BJ (cell line): ENCODE measurements around the gene ADD1. TPM values are rescaled to one million over a fixed set of nuclear protein-coding genes. Genes with fewer than 3 reads are reported as not detected.

ENCODE experiments used
- CTCF ChIA-PET: fragments of 350-600 bp; formaldehyde crosslinking; extraction: SDS; loops from one replicate; lab custom pipeline; 2021; ENCODE audit warnings: antibody characterized with exemption, inconsistent platforms; lab: Yijun Ruan, JAX
- POLR2A ChIA-PET: fragments of 300-600 bp; sonication (Branson Sonifier 250); formaldehyde crosslinking; extraction: SDS; loops from one replicate; lab custom pipeline; 2021; ENCODE audit warnings: antibody characterized with exemption; lab: Charles Lee
- DNase-seq: peaks from one replicate; pipeline ENCODE4 v3.0.0-alpha.2; 2011; ENCODE audit warnings: low read depth
- H3K27me3 ChIP-seq: 2 replicates; pipeline ENCODE4 v1.6.0; 2011; ENCODE audit warnings: low read length; ENCODE audit not compliant: control insufficient read depth, insufficient read depth
- H3K36me3 ChIP-seq: 2 replicates; pipeline ENCODE4 v1.5.1; 2011; ENCODE audit warnings: low read length; ENCODE audit not compliant: control insufficient read depth, insufficient read depth
- H3K4me3 ChIP-seq: 2 replicates; pipeline ENCODE4 v1.5.1; 2011; ENCODE audit warnings: low read depth, mild to moderate bottlenecking, control low read depth, low read length
- polyA plus RNA-seq: library from polyadenylated mRNA; depleted of rRNA; stranded (reverse); fragments of >200 nt; gene quantifications from 2 replicates; pipeline ENCODE4 v1.2.3, GENCODE V29; 2011
- TF ChIP-seq, protein P1 (sequence below): IDR thresholded peaks from 2 replicates; pipeline ENCODE4 v1.5.1; 2011; ENCODE audit warnings: low read depth, mild to moderate bottlenecking, control low read depth, inconsistent platforms, low read length, moderate library complexity; ENCODE audit not compliant: insufficient read depth

The ADD1 gene
- polyA plus RNA-seq, 1 experiment, result 140 TPM

DNA sequence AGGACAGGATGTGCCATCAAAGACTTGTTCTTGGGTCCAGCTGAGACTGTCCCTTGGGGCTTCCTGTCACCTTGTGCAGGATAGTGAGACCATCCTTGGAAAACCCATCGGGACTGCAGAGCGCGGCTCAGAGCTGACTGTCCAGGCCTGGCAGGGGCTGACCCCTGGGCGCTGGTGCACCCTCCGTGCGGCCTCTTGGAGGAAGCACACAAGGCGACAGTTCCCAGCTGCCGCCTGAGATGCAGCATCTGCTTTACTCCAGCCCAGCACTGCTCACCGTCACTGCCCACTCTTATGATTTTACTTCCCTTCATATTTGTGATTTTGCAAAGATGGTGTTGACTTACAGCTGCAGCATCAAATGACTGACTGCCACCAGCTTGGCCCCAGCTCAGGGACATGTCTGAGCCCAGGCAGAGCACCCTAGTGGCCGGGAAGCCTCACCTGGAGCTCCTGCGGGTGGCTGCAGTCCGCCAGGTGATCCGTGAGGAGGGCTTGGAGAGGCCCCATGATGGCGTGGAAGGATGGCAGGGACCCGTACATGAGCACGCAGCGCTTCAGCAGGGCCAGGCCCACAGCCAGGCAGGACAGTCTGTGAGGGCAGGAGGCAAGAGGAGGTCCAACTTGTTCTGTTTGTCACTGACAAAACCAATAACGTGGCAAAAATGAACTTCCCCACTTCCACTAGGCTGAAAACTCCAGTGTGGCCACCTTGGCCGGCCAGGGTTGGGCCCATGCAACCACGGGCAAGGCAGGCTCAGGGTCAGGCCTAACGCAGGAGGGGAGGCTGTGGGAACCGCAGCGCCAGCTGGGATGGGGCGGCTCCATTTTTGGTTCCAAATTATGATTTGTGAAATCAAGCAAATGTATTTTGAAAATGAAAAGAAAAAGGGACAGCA, 97.7 kb downstream of the ADD1 start:
- TF ChIP-seq, protein P1, sequence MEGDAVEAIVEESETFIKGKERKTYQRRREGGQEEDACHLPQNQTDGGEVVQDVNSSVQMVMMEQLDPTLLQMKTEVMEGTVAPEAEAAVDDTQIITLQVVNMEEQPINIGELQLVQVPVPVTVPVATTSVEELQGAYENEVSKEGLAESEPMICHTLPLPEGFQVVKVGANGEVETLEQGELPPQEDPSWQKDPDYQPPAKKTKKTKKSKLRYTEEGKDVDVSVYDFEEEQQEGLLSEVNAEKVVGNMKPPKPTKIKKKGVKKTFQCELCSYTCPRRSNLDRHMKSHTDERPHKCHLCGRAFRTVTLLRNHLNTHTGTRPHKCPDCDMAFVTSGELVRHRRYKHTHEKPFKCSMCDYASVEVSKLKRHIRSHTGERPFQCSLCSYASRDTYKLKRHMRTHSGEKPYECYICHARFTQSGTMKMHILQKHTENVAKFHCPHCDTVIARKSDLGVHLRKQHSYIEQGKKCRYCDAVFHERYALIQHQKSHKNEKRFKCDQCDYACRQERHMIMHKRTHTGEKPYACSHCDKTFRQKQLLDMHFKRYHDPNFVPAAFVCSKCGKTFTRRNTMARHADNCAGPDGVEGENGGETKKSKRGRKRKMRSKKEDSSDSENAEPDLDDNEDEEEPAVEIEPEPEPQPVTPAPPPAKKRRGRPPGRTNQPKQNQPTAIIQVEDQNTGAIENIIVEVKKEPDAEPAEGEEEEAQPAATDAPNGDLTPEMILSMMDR, result no peak
- Histone ChIP-seq H3K27me3 (no peaks in the 10 kb centered on the region), H3K36me3 (peaks cover 48% of the 10 kb centered on the region), H3K4me3 (no peak overlapping the region)
- POLR2A ChIA-PET, result no interaction called here
- CTCF ChIA-PET, result interaction anchor here (0.5 kb wide), 1 partner anchor 21 kb away, joined by 3 read pairs; no protein-coding TSS in a partner anchor
- DNase-seq, result no peak

GRCh38 chr4:2942037-2942531, 98.4 kb downstream of the ADD1 start:
- DNase-seq, result no peak
- H3K4me3 ChIP-seq, result no peak overlapping the region
- TF ChIP-seq, protein P1, result no peak
- peaks cover 53% of the 10 kb centered on the region for H3K36me3 ChIP-seq
- no peaks in the 10 kb centered on the region for H3K27me3 ChIP-seq
- ChIA-PET POLR2A (no interaction called here), CTCF (interaction anchor here (0.5 kb wide), 1 partner anchor 20 kb away, joined by 3 read pairs; no protein-coding TSS in a partner anchor)

DNA sequence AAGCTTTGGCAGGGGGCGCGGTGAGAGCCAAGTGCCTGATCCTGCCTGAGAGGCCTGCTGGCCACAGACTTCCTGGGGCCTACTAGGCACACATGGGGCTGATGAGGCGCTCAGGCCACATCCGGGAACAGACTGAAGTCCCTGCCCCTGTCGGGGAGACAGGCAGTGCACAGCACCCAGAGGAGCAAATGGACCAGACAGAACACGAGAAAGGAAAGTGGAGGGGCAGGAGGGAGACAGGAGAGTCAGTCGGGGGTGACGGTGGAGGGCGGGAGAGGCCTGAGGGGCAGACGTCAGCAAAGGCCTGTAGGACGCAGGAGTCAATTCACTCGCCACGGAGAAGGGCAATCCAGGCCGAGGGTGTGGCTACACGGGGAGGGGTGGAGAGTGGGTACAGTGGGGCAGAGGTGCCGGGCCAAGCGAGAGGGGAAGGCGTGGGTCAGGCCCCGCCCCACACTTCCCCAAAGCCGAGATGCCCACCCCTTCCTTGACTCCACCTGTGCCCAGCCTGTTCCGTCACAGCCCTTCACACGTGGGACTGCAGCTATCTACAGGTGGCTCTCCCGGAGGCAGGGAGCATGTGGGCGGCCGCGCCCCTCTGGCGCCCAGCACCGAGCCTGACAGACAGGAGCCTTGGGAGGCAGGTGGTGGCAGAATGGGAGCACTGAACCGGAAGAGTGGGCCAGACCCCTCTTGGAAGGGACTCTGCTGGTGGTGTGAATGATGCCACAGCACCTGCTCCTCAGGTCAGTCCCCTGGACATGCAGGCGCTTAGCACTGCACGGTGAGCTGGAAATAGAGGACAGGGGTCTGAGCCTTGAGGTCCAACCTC, 99.1 kb downstream of the ADD1 start:
- POLR2A ChIA-PET, result no interaction called here
- Histone ChIP-seq H3K27me3 (no peaks in the 10 kb centered on the region), H3K36me3 (peaks cover 56% of the 10 kb centered on the region), H3K4me3 (no peak overlapping the region)
- TF ChIP-seq, protein P1, result no peak
- DNase-seq, result no peak
- CTCF ChIA-PET, result no interaction called here

DNA sequence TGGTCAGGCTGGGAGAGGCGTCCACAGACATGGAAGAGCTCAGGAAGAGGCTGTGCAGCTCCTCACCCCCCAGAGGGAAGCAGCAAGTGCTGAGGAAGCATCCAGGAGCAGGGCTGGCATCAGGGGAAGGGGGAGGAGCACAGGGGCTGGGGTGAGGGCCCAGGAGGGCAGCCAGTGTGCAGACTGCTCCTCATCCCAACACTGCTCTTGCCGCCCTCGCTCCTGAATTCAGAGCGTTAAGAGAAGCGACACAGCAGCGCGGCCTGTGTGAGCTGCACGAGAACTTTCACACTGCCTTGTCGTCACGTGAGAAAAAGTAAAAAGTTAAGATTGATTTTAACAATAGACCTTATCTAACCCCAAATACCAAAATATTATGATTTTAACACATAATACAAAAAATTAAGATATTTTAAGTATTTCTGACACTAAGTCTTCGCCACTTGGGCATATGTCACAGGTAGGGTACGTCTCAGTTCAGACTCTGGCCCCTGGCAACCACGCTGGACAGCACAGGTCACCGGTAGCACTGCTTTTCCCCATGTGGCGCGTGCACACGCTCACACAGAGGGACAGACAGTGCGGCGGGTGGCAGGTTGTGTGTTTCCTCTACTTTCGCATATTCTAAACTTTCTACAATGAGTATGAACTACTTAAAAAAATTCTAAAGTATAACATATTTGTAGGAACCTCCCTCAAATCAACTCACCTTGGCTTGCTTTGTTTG, 99.9 kb downstream of the ADD1 start:
- CTCF ChIA-PET, result interaction anchor here (1.3 kb wide), 1 partner anchor 10 kb away, joined by 3 read pairs; no protein-coding TSS in a partner anchor
- TF ChIP-seq, protein P1, result no peak

More for the DNA sequence above, 99.9 kb downstream of the ADD1 start:
- H3K36me3 ChIP-seq, result peaks cover 61% of the 10 kb centered on the region
- no peak for DNase-seq
- POLR2A ChIA-PET, result no interaction called here
- no peaks in the 10 kb centered on the region for H3K27me3 ChIP-seq
- no peak overlapping the region for H3K4me3 ChIP-seq
